Naive thymus-derived CD4-positive, alpha-beta T cell (primary cell): Measurements from ENCODE around the gene MAP1LC3B. TPM values are rescaled to one million over a fixed set of nuclear protein-coding genes. Genes with fewer than 3 reads are reported as not detected.

Experiments
- ATAC-seq: fragments of 150-1000 bp; cut with Tn5 transposase; 2 replicates; pipeline ENCODE4 v1.10.0; 2021; ENCODE audit warnings: mild to moderate bottlenecking, moderate library complexity
- CTCF ChIA-PET: fragments of 350-600 bp; sonication (Branson Sonifier 250); formaldehyde crosslinking; loops from one replicate; lab custom pipeline; 2021; ENCODE audit warnings: antibody characterized with exemption; lab: Charles Lee
- POLR2A ChIA-PET: fragments of 350-600 bp; sonication (Branson Sonifier 250); formaldehyde crosslinking; loops from one replicate; lab custom pipeline; 2021; ENCODE audit warnings: antibody characterized with exemption, inconsistent platforms; lab: Charles Lee
- DNase-seq, 9 donors: peaks; one replicate each; pipeline versions ENCODE4 v3.0.0 to v3.0.0-alpha.2; 2020 to 2022; ENCODE audit warnings: mixed read lengths in 1 of 9
- H3K27ac ChIP-seq: one replicate; pipeline ENCODE4 v1.7.0; 2013; ENCODE audit warnings: mild to moderate bottlenecking, low read depth, low read length, moderate library complexity
- H3K27me3 ChIP-seq, 2 donors: one replicate each; pipeline ENCODE4 v1.7.0; 2013; ENCODE audit warnings: low read length in 2 of 2, mild to moderate bottlenecking in 2 of 2, moderate library complexity in 2 of 2; ENCODE audit not compliant: control insufficient read depth in 2 of 2, insufficient read depth in 2 of 2
- H3K36me3 ChIP-seq, 3 experiments: 1 replicate in 2 of 3; 2 replicates in 1 of 3; pipeline ENCODE4 v1.7.0; 2013; ENCODE audit warnings: low read length in 3 of 3, mild to moderate bottlenecking in 3 of 3, moderate library complexity in 1 of 3; ENCODE audit not compliant: insufficient read depth in 3 of 3, control insufficient read depth in 2 of 3
- H3K4me1 ChIP-seq, 2 donors: one replicate each; pipeline ENCODE4 v1.7.0; 2013; ENCODE audit warnings: low read length in 2 of 2, mild to moderate bottlenecking in 2 of 2, moderate library complexity in 1 of 2; ENCODE audit not compliant: control insufficient read depth in 2 of 2, insufficient read depth in 2 of 2
- H3K4me3 ChIP-seq: 2 replicates; pipeline ENCODE4 v1.7.0; 2013; ENCODE audit warnings: mild to moderate bottlenecking, low read length
- H3K9me3 ChIP-seq, 3 experiments: 1 replicate in 2 of 3; 2 replicates in 1 of 3; pipeline ENCODE4 v1.7.0; 2013; ENCODE audit warnings: low read length in 3 of 3; ENCODE audit not compliant: control insufficient read depth in 2 of 3
- H3K27ac Mint-ChIP-seq, 9 donors: one replicate each; pipeline ENCODE4 v1.8.0; 2020 to 2022; ENCODE audit warnings: mixed read lengths in 9 of 9, mild to moderate bottlenecking in 8 of 9, moderate library complexity in 5 of 9, inconsistent platforms in 2 of 9
- H3K27me3 Mint-ChIP-seq, 5 donors: one replicate each; pipeline ENCODE4 v1.8.0; 2021 to 2022; ENCODE audit warnings: mixed read lengths in 5 of 5, mild to moderate bottlenecking in 1 of 5
- H3K36me3 Mint-ChIP-seq, 5 donors: one replicate each; pipeline ENCODE4 v1.8.0; 2020 to 2022; ENCODE audit warnings: mixed read lengths in 5 of 5, mild to moderate bottlenecking in 3 of 5, inconsistent platforms in 1 of 5
- H3K4me1 Mint-ChIP-seq, 7 donors: one replicate each; pipeline ENCODE4 v1.8.0; 2020 to 2022; ENCODE audit warnings: mixed read lengths in 7 of 7, mild to moderate bottlenecking in 3 of 7, inconsistent platforms in 1 of 7
- H3K4me3 Mint-ChIP-seq, 10 donors: one replicate each; pipeline ENCODE4 v1.8.0; 2020 to 2022; ENCODE audit warnings: mild to moderate bottlenecking in 10 of 10, mixed read lengths in 10 of 10, moderate library complexity in 6 of 10, inconsistent platforms in 2 of 10
- H3K9me3 Mint-ChIP-seq, 11 donors: one replicate each; pipeline ENCODE4 v1.8.0; 2020 to 2022; ENCODE audit warnings: mixed read lengths in 11 of 11, mild to moderate bottlenecking in 4 of 11, inconsistent platforms in 1 of 11, moderate library complexity in 1 of 11
- intact Hi-C, 2 donors: fragments of 100-400 bp; cut with micrococcal nuclease; formaldehyde crosslinking; loops; one replicate each; pipeline ENCODE4 v1.15.1; 2023
- polyA plus RNA-seq, 2 donors: library from polyadenylated mRNA; unstranded; fragments of 300-500 nt; fragmentation: Illumina TruSeq; gene quantifications; one replicate each; pipeline ENCODE4 v1.2.3, GENCODE V29; 2021
- total RNA-seq, 6 experiments: library from RNA in 5 of 6; stranded (reverse) in 5 of 6; gene quantifications; 1 replicate in 5 of 6; 2 replicates in 1 of 6; pipeline ENCODE4 v1.2.3 and lab custom pipeline; 2021 to 2026

The MAP1LC3B gene
- total and polyA plus RNA-seq, 7 experiments from 2014 or later: 54.5 to 126 (median 63.4) TPM

DNA sequence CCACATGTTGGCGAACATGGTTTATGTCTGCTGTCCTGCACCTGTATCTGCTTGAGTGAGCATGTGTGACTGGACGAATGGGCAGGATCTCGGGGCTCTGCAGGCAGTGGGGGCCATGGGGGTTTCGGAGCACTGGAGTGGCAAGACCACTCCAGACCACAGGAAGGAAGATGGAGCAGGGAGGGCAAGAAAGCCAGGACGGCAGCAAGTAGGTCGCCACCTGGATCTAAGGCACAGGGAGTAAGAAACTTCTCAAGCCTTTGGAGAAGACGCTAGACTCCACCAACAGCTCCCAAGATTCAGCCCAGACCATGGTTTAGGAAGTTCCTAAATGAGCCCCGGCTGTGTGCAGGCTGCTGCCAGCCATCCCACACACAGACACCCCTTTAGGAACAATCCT is 42.1 kb upstream of the MAP1LC3B start:
- intact Hi-C loops: no loop called here
- Histone ChIP-seq H3K4me3 (no peak overlapping the region), H3K9me3 (no peaks in the 10 kb centered on the region), H3K27me3 (no peaks in the 10 kb centered on the region), H3K27ac (no peak overlapping the region), H3K36me3 (peaks cover 0 to 38% (median 7%) of the 10 kb centered on the region in 3 experiments), H3K4me1 (peaks cover 0 to 8% of the 10 kb centered on the region in 2 donors)
- Mint-ChIP-seq H3K4me3 (no peak overlapping the region), H3K27me3 (no peaks in the 10 kb centered on the region), H3K27ac (peak overlapping the region in 3 of 9 donors; percentile 4 to 68 (median 5)), H3K9me3 (peaks cover 0 to 3% (median 0%) of the 10 kb centered on the region in 11 donors), H3K4me1 (peaks cover 4 to 18% (median 14%) of the 10 kb centered on the region in 7 donors), H3K36me3 (peaks cover 0 to 26% (median 13%) of the 10 kb centered on the region in 5 donors)
- ATAC-seq: no peak
- no peak for DNase-seq
- ChIA-PET CTCF (interaction anchor here (0.6 kb wide), 1 partner anchor 23 kb away, joined by 3 read pairs; no protein-coding TSS in a partner anchor), POLR2A (interaction anchor here (0.6 kb wide), 1 partner anchor 39 kb away, joined by 3 read pairs; no protein-coding TSS in a partner anchor)

DNA sequence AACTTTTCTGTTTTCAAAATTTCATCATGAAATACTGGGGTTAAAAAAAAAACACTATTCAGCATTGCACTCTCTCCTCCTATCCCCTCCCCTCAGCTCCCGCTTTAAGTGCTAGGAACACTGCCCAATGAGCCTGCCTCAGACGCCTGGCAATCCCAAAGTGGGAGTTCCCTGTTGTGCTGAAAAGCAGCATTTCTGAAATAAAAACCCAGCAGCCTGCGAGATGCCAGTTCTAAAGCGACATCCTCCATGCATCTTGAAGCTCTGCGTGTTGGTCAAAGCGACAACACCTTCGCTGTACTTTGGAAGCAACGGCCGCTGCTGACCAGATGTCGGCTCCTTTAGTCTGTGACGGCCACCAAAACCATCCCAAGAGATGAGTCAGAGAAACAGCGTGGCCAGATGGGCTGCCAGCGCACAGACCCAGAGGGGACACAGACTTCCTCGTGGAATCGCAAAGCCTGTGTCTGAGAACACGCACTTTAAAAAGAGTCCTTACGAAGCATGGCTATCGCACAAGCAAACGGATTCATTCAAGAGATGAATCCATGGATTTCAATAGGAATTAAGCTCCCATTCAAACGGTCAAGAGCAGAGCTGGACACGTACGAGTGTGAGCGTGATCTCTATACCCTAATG is 41.3 kb upstream of the MAP1LC3B start:
- intact Hi-C loops: no loop called here
- no peak overlapping the region for H3K4me3 Mint-ChIP-seq
- Histone ChIP-seq H3K27me3 (no peaks in the 10 kb centered on the region), H3K4me1 (peaks cover 0 to 5% of the 10 kb centered on the region in 2 donors), H3K4me3 (no peak overlapping the region), H3K36me3 (peaks cover 0 to 38% (median 7%) of the 10 kb centered on the region in 3 experiments), H3K27ac (no peak overlapping the region), H3K9me3 (no peaks in the 10 kb centered on the region)
- DNase-seq: no peak
- peaks cover 0 to 14% (median 6%) of the 10 kb centered on the region in 7 donors for H3K4me1 Mint-ChIP-seq
- no peaks in the 10 kb centered on the region for H3K9me3 Mint-ChIP-seq
- ATAC-seq: no peak
- peak overlapping the region in 3 of 9 donors; percentile 5 to 76 (median 32) for H3K27ac Mint-ChIP-seq
- ChIA-PET CTCF (no interaction called here), POLR2A (no interaction called here)
- H3K27me3 Mint-ChIP-seq: no peaks in the 10 kb centered on the region
- H3K36me3 Mint-ChIP-seq: peaks cover 0 to 20% (median 9%) of the 10 kb centered on the region in 5 donors

GRCh38 chr16:87351320-87351698 is 40.8 kb upstream of the MAP1LC3B start:
- H3K9me3 ChIP-seq: no peaks in the 10 kb centered on the region
- ATAC-seq (no peak), DNase-seq (no peak)
- ChIA-PET CTCF (no interaction called here), POLR2A (no interaction called here)
- Mint-ChIP-seq H3K9me3 (no peaks in the 10 kb centered on the region), H3K4me3 (no peak overlapping the region), H3K27me3 (no peaks in the 10 kb centered on the region), H3K36me3 (peaks cover 0 to 17% (median 8%) of the 10 kb centered on the region in 5 donors), H3K4me1 (peaks cover 0 to 16% (median 3%) of the 10 kb centered on the region in 7 donors), H3K27ac (no peak overlapping the region)
- no peak overlapping the region for H3K27ac ChIP-seq
- intact Hi-C loops: no loop called here
- no peak overlapping the region for H3K4me3 ChIP-seq
- no peaks in the 10 kb centered on the region for H3K4me1 ChIP-seq
- H3K27me3 ChIP-seq: no peaks in the 10 kb centered on the region
- H3K36me3 ChIP-seq: peaks cover 0 to 36% (median 2%) of the 10 kb centered on the region in 3 experiments

DNA sequence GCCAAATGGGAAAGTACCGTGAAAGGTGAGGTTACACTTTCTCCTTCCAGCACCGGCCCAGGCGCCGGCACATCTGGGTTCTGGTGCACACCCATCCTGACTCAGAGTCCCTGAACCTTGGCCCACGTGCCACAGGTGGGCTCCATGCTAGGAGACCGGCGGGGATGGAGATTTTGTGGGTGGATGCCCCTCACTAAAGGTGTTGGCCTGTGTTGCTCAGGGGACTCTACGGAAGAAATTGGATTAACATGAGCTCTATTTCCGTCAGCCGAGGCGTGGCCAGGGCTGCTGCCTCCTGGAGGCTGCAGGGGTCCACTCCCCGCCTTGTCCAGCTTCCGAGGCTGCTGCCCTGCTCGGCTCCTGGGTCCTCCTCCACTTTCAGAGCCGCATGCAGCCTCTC is 39.3 kb upstream of the MAP1LC3B start:
- Histone ChIP-seq H3K36me3 (peaks cover 0 to 26% (median under 1%) of the 10 kb centered on the region in 3 experiments), H3K4me3 (no peak overlapping the region), H3K27me3 (no peaks in the 10 kb centered on the region), H3K4me1 (no peaks in the 10 kb centered on the region), H3K9me3 (no peaks in the 10 kb centered on the region), H3K27ac (no peak overlapping the region)
- ATAC-seq: no peak
- POLR2A ChIA-PET: no interaction called here
- peaks cover 0 to 17% (median 3%) of the 10 kb centered on the region in 7 donors for H3K4me1 Mint-ChIP-seq
- no peaks in the 10 kb centered on the region for H3K27me3 Mint-ChIP-seq
- peaks cover 0 to 19% (median 6%) of the 10 kb centered on the region in 5 donors for H3K36me3 Mint-ChIP-seq
- H3K4me3 Mint-ChIP-seq: no peak overlapping the region
- no peak for DNase-seq
- intact Hi-C loops: no loop called here
- H3K27ac Mint-ChIP-seq: peak overlapping the region in 1 of 9 donors; percentile 56
- H3K9me3 Mint-ChIP-seq: no peaks in the 10 kb centered on the region
- CTCF ChIA-PET: no interaction called here

GRCh38 chr16:87353613-87354012 is 38.5 kb upstream of the MAP1LC3B start:
- Histone ChIP-seq H3K27ac (no peak overlapping the region), H3K9me3 (no peaks in the 10 kb centered on the region), H3K4me1 (no peaks in the 10 kb centered on the region), H3K4me3 (no peak overlapping the region), H3K27me3 (no peaks in the 10 kb centered on the region), H3K36me3 (peaks cover 0 to 26% (median 4%) of the 10 kb centered on the region in 3 experiments)
- H3K27me3 Mint-ChIP-seq: no peaks in the 10 kb centered on the region
- intact Hi-C loops: no loop called here
- H3K4me1 Mint-ChIP-seq: peaks cover 0 to 17% (median 3%) of the 10 kb centered on the region in 7 donors
- DNase-seq (no peak), ATAC-seq (no peak)
- no peak overlapping the region for H3K27ac Mint-ChIP-seq
- no peak overlapping the region for H3K4me3 Mint-ChIP-seq
- H3K36me3 Mint-ChIP-seq: peaks cover 0 to 25% (median 10%) of the 10 kb centered on the region in 5 donors
- ChIA-PET CTCF (no interaction called here), POLR2A (no interaction called here)
- no peaks in the 10 kb centered on the region for H3K9me3 Mint-ChIP-seq

DNA sequence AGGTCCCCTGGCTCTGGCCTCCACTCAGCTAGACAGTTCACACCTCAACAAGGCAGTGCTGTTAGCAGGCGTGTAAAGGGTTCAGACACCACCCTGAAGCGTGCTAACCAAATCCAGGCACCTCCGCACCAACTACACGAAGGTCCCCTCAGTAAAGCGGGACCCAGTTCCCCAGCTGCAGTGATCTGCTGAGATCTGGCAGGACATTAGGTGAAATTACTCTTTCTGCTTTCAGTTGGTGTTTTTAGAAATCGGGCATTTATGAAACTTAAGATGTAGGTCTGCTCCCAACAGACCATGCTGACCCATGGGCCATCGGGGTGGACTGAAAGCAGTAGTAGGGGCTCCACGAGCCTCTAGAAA is 35.7 kb upstream of the MAP1LC3B start:
- Histone ChIP-seq H3K27ac (no peak overlapping the region), H3K4me3 (no peak overlapping the region), H3K4me1 (no peaks in the 10 kb centered on the region), H3K27me3 (no peaks in the 10 kb centered on the region), H3K36me3 (peaks cover 0 to 53% (median 4%) of the 10 kb centered on the region in 3 experiments), H3K9me3 (no peaks in the 10 kb centered on the region)
- Mint-ChIP-seq H3K9me3 (no peaks in the 10 kb centered on the region), H3K4me3 (no peak overlapping the region), H3K36me3 (peaks cover 0 to 32% (median 8%) of the 10 kb centered on the region in 5 donors), H3K27me3 (no peaks in the 10 kb centered on the region), H3K4me1 (peaks cover 0 to 8% (median 0%) of the 10 kb centered on the region in 7 donors), H3K27ac (peak overlapping the region in 1 of 9 donors; percentile 28)
- no peak for ATAC-seq
- intact Hi-C loops: no loop called here
- CTCF ChIA-PET: interaction anchor here (1.2 kb wide), 1 partner anchor 26 kb away, joined by 3 read pairs; no protein-coding TSS in a partner anchor
- POLR2A ChIA-PET: no interaction called here
- DNase-seq: no peak
